ENCODE data around the gene LMF2.

The LMF2 gene

GRCh38 chr22:50504369-50505211 lies 2.9 kb downstream of the LMF2 start:
- no peak for DNase-seq (ENCODE audit: low read depth in 4 of 4, low spot score in 1 of 4)

GRCh38 chr22:50503475-50504145 lies 3.9 kb downstream of the LMF2 start:
- DNase-seq (ENCODE audit: low read depth in 4 of 4, low spot score in 1 of 4) = no peak

GRCh38 chr22:50502628-50503474 lies 4.7 kb downstream of the LMF2 start:
- no peak for DNase-seq (ENCODE audit: low read depth in 4 of 4, low spot score in 1 of 4)

- no peak for DNase-seq (ENCODE audit: low read depth in 4 of 4, low spot score in 1 of 4)
Observed at GRCh38 chr22:50502096-50502495, 5.4 kb downstream of the LMF2 start.

- DNase-seq (ENCODE audit: low read depth in 4 of 4, low spot score in 1 of 4) = no peak
Observed at GRCh38 chr22:50500452-50500851, 7.0 kb downstream of the LMF2 start.

- DNase-seq (ENCODE audit: low read depth in 4 of 4, low spot score in 1 of 4) = peak; percentile 31 to 50 (median 44)
Observed at GRCh38 chr22:50498322-50498890, 9.1 kb downstream of the LMF2 start.

- no peak for DNase-seq (ENCODE audit: low read depth in 4 of 4, low spot score in 1 of 4)
Observed at GRCh38 chr22:50497093-50497492, 10.4 kb downstream of the LMF2 start.

GRCh38 chr22:50490531-50491308 lies 16.8 kb downstream of the LMF2 start:
- DNase-seq (ENCODE audit: low read depth in 4 of 4, low spot score in 1 of 4) = no peak

- DNase-seq (ENCODE audit: low read depth in 4 of 4, low spot score in 1 of 4) = no peak
Observed at GRCh38 chr22:50489363-50490243, 17.9 kb downstream of the LMF2 start.

GRCh38 chr22:50488886-50489285 lies 18.6 kb downstream of the LMF2 start:
- no peak for DNase-seq (ENCODE audit: low read depth in 4 of 4, low spot score in 1 of 4)

- DNase-seq (ENCODE audit: low read depth in 4 of 4, low spot score in 1 of 4) = no peak
Observed at GRCh38 chr22:50488006-50488677, 19.4 kb downstream of the LMF2 start.

GRCh38 chr22:50487290-50488005 lies 20.1 kb downstream of the LMF2 start:
- no peak for DNase-seq (ENCODE audit: low read depth in 4 of 4, low spot score in 1 of 4)

GRCh38 chr22:50486561-50487289 lies 20.8 kb downstream of the LMF2 start, which contains the start of gene MIOX:
Gene MIOX, plus strand, starts transcription at chr22:50486859. Its CDS starts 39 bp downstream, at chr22:50486898.
- no peak for DNase-seq (ENCODE audit: low read depth in 4 of 4, low spot score in 1 of 4)

- DNase-seq (ENCODE audit: low read depth in 4 of 4, low spot score in 1 of 4) = no peak
Observed at GRCh38 chr22:50485221-50486131, 22.0 kb downstream of the LMF2 start.

GRCh38 chr22:50483977-50484853 lies 23.3 kb downstream of the LMF2 start:
- DNase-seq (ENCODE audit: low read depth in 4 of 4, low spot score in 1 of 4) = no peak

Data from stimulated activated CD4-positive, alpha-beta T cell treated with anti-CD3 and anti-CD28 coated beads, Interleukin-1b, Interleukin-23, amount 100 ng/mL, for 24 hours (primary cell).